NB4 (cell line): ENCODE data around the gene FAM236A.
"Not testable (repeated sequence)": the region's sequence is repeated elsewhere in the genome, so short reads cannot be mapped to it uniquely, and the experiment has no call there.

Experiments used
- POLR2A ChIP-seq: IDR thresholded peaks from 2 replicates; pipeline ENCODE4 v1.6.1; 2011; ENCODE audit warnings: mild to moderate bottlenecking; ENCODE audit not compliant: insufficient read length; ENCODE audit errors: extremely low read depth
- TF ChIP-seq, protein P1 (sequence below): IDR thresholded peaks from one replicate; pipeline ENCODE4 v1.5.1; 2012; ENCODE audit warnings: low read depth, low read length
- TF ChIP-seq, protein P2 (sequence below): IDR thresholded peaks from 2 replicates; pipeline ENCODE4 v1.6.1; 2011; ENCODE audit warnings: low read depth, low read length

DNA sequence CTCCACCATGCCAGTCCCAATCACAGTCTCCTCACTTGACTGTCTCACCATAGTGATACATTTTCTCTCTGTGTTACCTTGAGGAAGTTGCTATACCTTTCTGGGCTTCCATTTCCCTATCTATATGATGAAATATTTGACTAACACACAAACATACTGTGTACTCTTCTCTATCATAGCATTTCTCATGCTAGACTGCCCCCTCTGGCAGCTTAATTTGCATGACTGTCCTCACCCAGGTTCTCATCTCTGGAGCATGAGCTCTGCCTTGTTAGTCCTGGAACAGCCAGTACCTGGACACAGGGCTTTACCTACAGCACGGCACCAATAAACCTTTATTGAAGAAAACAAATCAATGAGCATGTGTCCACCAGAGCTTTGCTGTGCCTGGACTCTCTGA lies 5.7 kb upstream of the FAM236A start:
- TF ChIP-seq, protein P1, sequence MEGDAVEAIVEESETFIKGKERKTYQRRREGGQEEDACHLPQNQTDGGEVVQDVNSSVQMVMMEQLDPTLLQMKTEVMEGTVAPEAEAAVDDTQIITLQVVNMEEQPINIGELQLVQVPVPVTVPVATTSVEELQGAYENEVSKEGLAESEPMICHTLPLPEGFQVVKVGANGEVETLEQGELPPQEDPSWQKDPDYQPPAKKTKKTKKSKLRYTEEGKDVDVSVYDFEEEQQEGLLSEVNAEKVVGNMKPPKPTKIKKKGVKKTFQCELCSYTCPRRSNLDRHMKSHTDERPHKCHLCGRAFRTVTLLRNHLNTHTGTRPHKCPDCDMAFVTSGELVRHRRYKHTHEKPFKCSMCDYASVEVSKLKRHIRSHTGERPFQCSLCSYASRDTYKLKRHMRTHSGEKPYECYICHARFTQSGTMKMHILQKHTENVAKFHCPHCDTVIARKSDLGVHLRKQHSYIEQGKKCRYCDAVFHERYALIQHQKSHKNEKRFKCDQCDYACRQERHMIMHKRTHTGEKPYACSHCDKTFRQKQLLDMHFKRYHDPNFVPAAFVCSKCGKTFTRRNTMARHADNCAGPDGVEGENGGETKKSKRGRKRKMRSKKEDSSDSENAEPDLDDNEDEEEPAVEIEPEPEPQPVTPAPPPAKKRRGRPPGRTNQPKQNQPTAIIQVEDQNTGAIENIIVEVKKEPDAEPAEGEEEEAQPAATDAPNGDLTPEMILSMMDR, result not testable (repeated sequence)
- not testable (repeated sequence) for TF ChIP-seq POLR2A
- TF ChIP-seq, protein P2, sequence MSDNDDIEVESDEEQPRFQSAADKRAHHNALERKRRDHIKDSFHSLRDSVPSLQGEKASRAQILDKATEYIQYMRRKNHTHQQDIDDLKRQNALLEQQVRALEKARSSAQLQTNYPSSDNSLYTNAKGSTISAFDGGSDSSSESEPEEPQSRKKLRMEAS, result not testable (repeated sequence)
